ENCODE data around the gene PDZD2.

DNA sequence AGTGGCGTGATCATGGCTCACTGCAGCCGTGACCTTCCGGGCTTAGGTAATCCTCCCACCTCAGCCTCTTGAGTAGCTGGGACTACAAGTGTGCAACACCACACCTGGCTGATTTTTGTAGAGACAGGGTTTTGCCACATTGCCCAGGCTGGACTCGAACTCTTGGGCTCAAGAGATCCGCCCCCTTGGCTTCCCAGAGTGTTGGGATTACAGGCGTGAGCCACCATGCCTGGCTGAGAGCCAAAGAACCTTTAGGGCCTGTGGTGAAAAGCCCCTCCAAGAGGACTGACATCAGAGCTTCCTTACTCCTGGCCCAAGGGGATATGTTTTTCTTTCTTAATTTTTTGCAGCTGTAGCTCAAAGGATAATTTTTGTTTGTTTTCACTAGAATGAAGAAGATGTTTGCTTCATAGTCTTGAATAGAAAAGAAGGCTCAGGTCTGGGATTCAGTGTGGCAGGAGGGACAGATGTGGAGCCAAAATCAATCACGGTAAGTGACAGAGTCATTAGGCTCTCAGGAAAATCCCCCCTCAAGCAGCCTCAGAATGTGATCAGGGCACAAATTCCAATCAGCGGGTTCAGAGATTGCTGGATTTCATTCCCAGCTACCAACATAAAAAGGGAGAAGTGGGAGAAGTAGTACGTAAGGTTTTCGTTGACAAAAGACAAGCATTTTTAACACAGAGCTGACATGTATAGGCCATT lies 458.1 kb downstream of the PDZD2 start:
- TF ChIP-seq, protein P1, sequence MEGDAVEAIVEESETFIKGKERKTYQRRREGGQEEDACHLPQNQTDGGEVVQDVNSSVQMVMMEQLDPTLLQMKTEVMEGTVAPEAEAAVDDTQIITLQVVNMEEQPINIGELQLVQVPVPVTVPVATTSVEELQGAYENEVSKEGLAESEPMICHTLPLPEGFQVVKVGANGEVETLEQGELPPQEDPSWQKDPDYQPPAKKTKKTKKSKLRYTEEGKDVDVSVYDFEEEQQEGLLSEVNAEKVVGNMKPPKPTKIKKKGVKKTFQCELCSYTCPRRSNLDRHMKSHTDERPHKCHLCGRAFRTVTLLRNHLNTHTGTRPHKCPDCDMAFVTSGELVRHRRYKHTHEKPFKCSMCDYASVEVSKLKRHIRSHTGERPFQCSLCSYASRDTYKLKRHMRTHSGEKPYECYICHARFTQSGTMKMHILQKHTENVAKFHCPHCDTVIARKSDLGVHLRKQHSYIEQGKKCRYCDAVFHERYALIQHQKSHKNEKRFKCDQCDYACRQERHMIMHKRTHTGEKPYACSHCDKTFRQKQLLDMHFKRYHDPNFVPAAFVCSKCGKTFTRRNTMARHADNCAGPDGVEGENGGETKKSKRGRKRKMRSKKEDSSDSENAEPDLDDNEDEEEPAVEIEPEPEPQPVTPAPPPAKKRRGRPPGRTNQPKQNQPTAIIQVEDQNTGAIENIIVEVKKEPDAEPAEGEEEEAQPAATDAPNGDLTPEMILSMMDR (conservative IDR thresholded peaks at IDR 0.05; ENCODE audit: low read depth in 2 of 2): no peak
- TF ChIP-seq EZH2phosphoT487 (IDR thresholded peaks at IDR 0.05; ENCODE audit: unreplicated experiment): no peak
- no peak for TF ChIP-seq JUNB (IDR thresholded peaks at IDR 0.05; ENCODE audit: unreplicated experiment)
- TF ChIP-seq, protein P2, sequence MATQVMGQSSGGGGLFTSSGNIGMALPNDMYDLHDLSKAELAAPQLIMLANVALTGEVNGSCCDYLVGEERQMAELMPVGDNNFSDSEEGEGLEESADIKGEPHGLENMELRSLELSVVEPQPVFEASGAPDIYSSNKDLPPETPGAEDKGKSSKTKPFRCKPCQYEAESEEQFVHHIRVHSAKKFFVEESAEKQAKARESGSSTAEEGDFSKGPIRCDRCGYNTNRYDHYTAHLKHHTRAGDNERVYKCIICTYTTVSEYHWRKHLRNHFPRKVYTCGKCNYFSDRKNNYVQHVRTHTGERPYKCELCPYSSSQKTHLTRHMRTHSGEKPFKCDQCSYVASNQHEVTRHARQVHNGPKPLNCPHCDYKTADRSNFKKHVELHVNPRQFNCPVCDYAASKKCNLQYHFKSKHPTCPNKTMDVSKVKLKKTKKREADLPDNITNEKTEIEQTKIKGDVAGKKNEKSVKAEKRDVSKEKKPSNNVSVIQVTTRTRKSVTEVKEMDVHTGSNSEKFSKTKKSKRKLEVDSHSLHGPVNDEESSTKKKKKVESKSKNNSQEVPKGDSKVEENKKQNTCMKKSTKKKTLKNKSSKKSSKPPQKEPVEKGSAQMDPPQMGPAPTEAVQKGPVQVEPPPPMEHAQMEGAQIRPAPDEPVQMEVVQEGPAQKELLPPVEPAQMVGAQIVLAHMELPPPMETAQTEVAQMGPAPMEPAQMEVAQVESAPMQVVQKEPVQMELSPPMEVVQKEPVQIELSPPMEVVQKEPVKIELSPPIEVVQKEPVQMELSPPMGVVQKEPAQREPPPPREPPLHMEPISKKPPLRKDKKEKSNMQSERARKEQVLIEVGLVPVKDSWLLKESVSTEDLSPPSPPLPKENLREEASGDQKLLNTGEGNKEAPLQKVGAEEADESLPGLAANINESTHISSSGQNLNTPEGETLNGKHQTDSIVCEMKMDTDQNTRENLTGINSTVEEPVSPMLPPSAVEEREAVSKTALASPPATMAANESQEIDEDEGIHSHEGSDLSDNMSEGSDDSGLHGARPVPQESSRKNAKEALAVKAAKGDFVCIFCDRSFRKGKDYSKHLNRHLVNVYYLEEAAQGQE (IDR thresholded peaks at IDR 0.05; ENCODE audit: unreplicated experiment): no peak
- TF ChIP-seq EZH2 (IDR thresholded peaks at IDR 0.05; ENCODE audit: low read depth, unreplicated experiment): no peak
- no peak for TF ChIP-seq POLR2AphosphoS5 (IDR thresholded peaks at IDR 0.05; ENCODE audit: low read depth)
- TF ChIP-seq CREB1 (CRISPR knock-in tag; IDR thresholded peaks at IDR 0.05; ENCODE audit: low read depth): no peak
- TF ChIP-seq, protein P3, sequence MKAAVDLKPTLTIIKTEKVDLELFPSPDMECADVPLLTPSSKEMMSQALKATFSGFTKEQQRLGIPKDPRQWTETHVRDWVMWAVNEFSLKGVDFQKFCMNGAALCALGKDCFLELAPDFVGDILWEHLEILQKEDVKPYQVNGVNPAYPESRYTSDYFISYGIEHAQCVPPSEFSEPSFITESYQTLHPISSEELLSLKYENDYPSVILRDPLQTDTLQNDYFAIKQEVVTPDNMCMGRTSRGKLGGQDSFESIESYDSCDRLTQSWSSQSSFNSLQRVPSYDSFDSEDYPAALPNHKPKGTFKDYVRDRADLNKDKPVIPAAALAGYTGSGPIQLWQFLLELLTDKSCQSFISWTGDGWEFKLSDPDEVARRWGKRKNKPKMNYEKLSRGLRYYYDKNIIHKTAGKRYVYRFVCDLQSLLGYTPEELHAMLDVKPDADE (IDR thresholded peaks at IDR 0.05): no peak
- TF ChIP-seq ZNF331 (CRISPR knock-in tag; IDR thresholded peaks at IDR 0.05; ENCODE audit: low read depth): no peak
- TF ChIP-seq NANOG (IDR thresholded peaks at IDR 0.05; ENCODE audit: borderline replicate concordance): no peak
- no peak for TF ChIP-seq STAT1 (IDR thresholded peaks at IDR 0.05; ENCODE audit: unreplicated experiment)

Data from GM23338 (cell line).